H1 (cell line): ENCODE data around the gene PTGDS. TPM values are rescaled to one million over a fixed set of nuclear protein-coding genes. Genes with fewer than 3 reads are reported as not detected.
A peak's percentile ranks its signal among the peaks of the same experiment; 100 is the strongest.

Experiments used
- ATF2 ChIP-seq: IDR thresholded peaks from 2 replicates; pipeline ENCODE4 v1.6.1; 2012; ENCODE audit warnings: low read length, inconsistent platforms
- EGR1 ChIP-seq: IDR thresholded peaks from 2 replicates; pipeline ENCODE4 v1.6.1; 2011; ENCODE audit warnings: low read depth, low read length, borderline replicate concordance
- EZH2 ChIP-seq: fragments of 200-600 bp; sonication (generic); IDR thresholded peaks from 2 replicates; pipeline ENCODE4 v1.7.1; 2012; ENCODE audit warnings: low read depth, mild to moderate bottlenecking, moderate library complexity, low read length, inconsistent platforms; ENCODE audit not compliant: severe bottlenecking
- HDAC6 ChIP-seq: IDR thresholded peaks from one replicate; pipeline ENCODE4 v1.7.1; 2012; ENCODE audit warnings: low read depth, mild to moderate bottlenecking, inconsistent platforms, low read length, moderate library complexity
- NRF1 ChIP-seq: IDR thresholded peaks from 2 replicates; pipeline ENCODE4 v1.6.1; 2011; ENCODE audit warnings: mild to moderate bottlenecking, low read depth, low read length, improper control_type of control experiment
- PHF8 ChIP-seq: fragments of 200-600 bp; sonication (generic); conservative IDR thresholded peaks from 2 replicates; pipeline ENCODE4 v1.7.1; 2012; ENCODE audit warnings: low read depth, mild to moderate bottlenecking, inconsistent platforms, low read length, moderate library complexity
- RFX5 ChIP-seq: IDR thresholded peaks from 2 replicates; pipeline ENCODE4 v1.6.1; 2011; ENCODE audit warnings: low read depth, low read length, improper control_type of control experiment, borderline replicate concordance
- TAF1 ChIP-seq: IDR thresholded peaks from 2 replicates; pipeline ENCODE4 v1.6.1; 2011; ENCODE audit warnings: mild to moderate bottlenecking, low read depth, low read length
- TBP ChIP-seq: IDR thresholded peaks from 2 replicates; pipeline ENCODE4 v1.6.1; 2011; ENCODE audit warnings: low read depth, low read length, improper control_type of control experiment
- polyA plus RNA-seq, 7 experiments: library from polyadenylated mRNA; depleted of rRNA in 3 of 7; stranded (reverse) in 5 of 7; unstranded in 2 of 7; fragments of >200 nt in 5 of 7; fragments of 200-250 nt in 2 of 7; gene quantifications; 1 replicate in 5 of 7; 2 replicates in 1 of 7; 4 replicates in 1 of 7; pipeline versions ENCODE4 v1.2.1 to v1.2.3, GENCODE V29; 2011 to 2013; ENCODE audit warnings: missing spikeins in 2 of 7, mixed read lengths in 2 of 7
- total RNA-seq: library from RNA; stranded (reverse); fragmentation: NEBNext Ultra II Directional; extraction: Animal tissue kit (Norgen Biotek cat#: 25700); gene quantifications from 2 replicates; pipeline ENCODE4 v1.2.1, GENCODE V29; 2021

Gene PTGDS
- total and polyA plus RNA-seq, 2 of the 8 experiments (the other 6 are each of a cell fraction or from before 2014, with no cell fraction given), result 1.7 to 2.3 TPM

- no peak for TF ChIP-seq HDAC6
- TF ChIP-seq RFX5, result no peak
- TF ChIP-seq EZH2, result no peak
- peak; percentile 37; the same call in 1 of the 2 replicates for TF ChIP-seq EGR1
- TF ChIP-seq ATF2, result no peak
- no peak for TF ChIP-seq TAF1
- no peak for TF ChIP-seq NRF1
- no peak for TF ChIP-seq PHF8
- TF ChIP-seq TBP, result no peak
These were observed 965 bp downstream of the PTGDS start (continued) for GRCh38 chr9:136978073-136978864.
